IPS-20b (cell line): Measurements from ENCODE around the gene TMEM214.

Source experiments
- H3K27ac ChIP-seq: one replicate; pipeline ENCODE4 v1.5.1; 2013; ENCODE audit warnings: low read length
- H3K27me3 ChIP-seq: 2 replicates; pipeline ENCODE4 v1.6.1; 2013; ENCODE audit warnings: mild to moderate bottlenecking, low read length, inconsistent platforms; ENCODE audit not compliant: insufficient read depth
- H3K36me3 ChIP-seq: 2 replicates; pipeline ENCODE4 v1.6.1; 2013; ENCODE audit warnings: low read depth, mild to moderate bottlenecking, inconsistent platforms, low read length, moderate library complexity; ENCODE audit not compliant: insufficient read depth
- H3K4me1 ChIP-seq: 2 replicates; pipeline ENCODE4 v1.6.1; 2013; ENCODE audit warnings: mild to moderate bottlenecking, control low read depth, inconsistent platforms, low read length, moderate library complexity; ENCODE audit not compliant: insufficient read depth
- H3K4me3 ChIP-seq: 2 replicates; pipeline ENCODE4 v1.5.1; 2013; ENCODE audit warnings: mild to moderate bottlenecking, low read length, inconsistent platforms
- H3K9ac ChIP-seq: 2 replicates; pipeline ENCODE4 v1.6.1; 2013; ENCODE audit warnings: low read depth, mild to moderate bottlenecking, inconsistent platforms, low read length, moderate library complexity
- H3K9me3 ChIP-seq: 2 replicates; pipeline ENCODE4 v1.6.1; 2013; ENCODE audit warnings: mild to moderate bottlenecking, low read depth, low read length, inconsistent platforms; ENCODE audit not compliant: insufficient read depth

The TMEM214 gene, protein sequence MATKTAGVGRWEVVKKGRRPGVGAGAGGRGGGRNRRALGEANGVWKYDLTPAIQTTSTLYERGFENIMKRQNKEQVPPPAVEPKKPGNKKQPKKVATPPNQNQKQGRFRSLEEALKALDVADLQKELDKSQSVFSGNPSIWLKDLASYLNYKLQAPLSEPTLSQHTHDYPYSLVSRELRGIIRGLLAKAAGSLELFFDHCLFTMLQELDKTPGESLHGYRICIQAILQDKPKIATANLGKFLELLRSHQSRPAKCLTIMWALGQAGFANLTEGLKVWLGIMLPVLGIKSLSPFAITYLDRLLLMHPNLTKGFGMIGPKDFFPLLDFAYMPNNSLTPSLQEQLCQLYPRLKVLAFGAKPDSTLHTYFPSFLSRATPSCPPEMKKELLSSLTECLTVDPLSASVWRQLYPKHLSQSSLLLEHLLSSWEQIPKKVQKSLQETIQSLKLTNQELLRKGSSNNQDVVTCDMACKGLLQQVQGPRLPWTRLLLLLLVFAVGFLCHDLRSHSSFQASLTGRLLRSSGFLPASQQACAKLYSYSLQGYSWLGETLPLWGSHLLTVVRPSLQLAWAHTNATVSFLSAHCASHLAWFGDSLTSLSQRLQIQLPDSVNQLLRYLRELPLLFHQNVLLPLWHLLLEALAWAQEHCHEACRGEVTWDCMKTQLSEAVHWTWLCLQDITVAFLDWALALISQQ

GRCh38 chr2:27032495-27033252, at the start of gene TMEM214:
TMEM214 (plus strand) TSS chr2:27032965; CDS start chr2:27033016, 51 bp downstream.
- H3K4me3 ChIP-seq: peak within 1 kb of the TSS; percentile 80
- no peaks in the 10 kb centered on the region; the same call in 1 of the 2 replicates for H3K4me1 ChIP-seq
- peaks cover 30% of the 10 kb centered on the region for H3K36me3 ChIP-seq
- no peaks in the 10 kb centered on the region for H3K27me3 ChIP-seq
- peak within 1 kb of the TSS; percentile 77 for H3K9ac ChIP-seq
- H3K9me3 ChIP-seq: no peaks in the 10 kb centered on the region
- H3K27ac ChIP-seq: no peak within 1 kb of the TSS

DNA sequence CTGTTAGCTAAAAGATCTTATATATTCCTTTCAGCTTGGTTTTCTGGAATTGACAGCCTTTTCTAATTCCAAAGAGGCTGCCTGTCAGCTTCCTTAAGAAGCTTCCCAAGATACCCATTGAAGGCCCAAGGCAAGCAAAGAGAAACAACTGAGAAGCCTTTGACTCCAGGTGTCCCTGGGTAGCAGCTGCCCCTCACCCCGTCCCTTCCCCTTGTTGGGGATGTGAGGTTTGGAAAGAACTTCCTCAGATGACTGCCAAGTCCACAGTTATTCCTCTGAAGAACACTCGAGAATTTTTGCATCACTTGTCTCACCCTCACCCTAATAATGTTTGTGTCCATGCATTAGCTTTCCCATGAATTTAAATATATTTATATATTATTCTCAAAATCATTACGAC, 49.0 kb upstream of the TMEM214 start:
- no peak overlapping the region for H3K9ac ChIP-seq
- no peak overlapping the region for H3K4me3 ChIP-seq
- H3K9me3 ChIP-seq: no peaks in the 10 kb centered on the region
- no peak overlapping the region for H3K27ac ChIP-seq
- no peaks in the 10 kb centered on the region for H3K4me1 ChIP-seq
- H3K27me3 ChIP-seq: no peaks in the 10 kb centered on the region
- H3K36me3 ChIP-seq: no peaks in the 10 kb centered on the region

GRCh38 chr2:26985807-26986206, 47.0 kb upstream of the TMEM214 start:
- H3K27ac ChIP-seq: no peak overlapping the region
- no peaks in the 10 kb centered on the region for H3K27me3 ChIP-seq
- H3K4me1 ChIP-seq: no peaks in the 10 kb centered on the region
- H3K9me3 ChIP-seq: no peaks in the 10 kb centered on the region
- no peak overlapping the region for H3K4me3 ChIP-seq
- no peak overlapping the region for H3K9ac ChIP-seq
- no peaks in the 10 kb centered on the region for H3K36me3 ChIP-seq

DNA sequence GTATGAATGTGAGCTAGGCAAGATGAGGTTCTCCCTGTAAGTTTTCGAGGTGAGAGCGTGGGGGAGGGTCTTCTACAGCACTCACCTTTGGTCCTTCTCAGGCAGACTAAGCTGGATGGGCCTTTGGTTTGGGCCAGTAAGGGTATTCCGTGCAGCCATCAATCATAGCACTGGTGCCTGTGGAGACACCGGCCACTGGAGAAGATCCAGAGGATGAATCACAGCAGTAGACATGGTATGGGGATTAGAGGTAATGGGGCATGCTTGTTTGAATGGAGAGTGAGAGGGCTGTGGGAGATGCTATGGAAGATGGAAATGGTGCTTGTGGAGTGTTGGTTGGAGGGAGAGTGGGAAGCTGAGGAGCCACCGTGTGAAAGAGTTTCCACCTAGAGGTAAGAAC, 46.2 kb upstream of the TMEM214 start:
- H3K36me3 ChIP-seq: no peaks in the 10 kb centered on the region
- H3K4me3 ChIP-seq: no peak overlapping the region
- no peaks in the 10 kb centered on the region for H3K4me1 ChIP-seq
- no peak overlapping the region for H3K27ac ChIP-seq
- no peaks in the 10 kb centered on the region for H3K9me3 ChIP-seq
- H3K9ac ChIP-seq: no peak overlapping the region
- H3K27me3 ChIP-seq: no peaks in the 10 kb centered on the region

DNA sequence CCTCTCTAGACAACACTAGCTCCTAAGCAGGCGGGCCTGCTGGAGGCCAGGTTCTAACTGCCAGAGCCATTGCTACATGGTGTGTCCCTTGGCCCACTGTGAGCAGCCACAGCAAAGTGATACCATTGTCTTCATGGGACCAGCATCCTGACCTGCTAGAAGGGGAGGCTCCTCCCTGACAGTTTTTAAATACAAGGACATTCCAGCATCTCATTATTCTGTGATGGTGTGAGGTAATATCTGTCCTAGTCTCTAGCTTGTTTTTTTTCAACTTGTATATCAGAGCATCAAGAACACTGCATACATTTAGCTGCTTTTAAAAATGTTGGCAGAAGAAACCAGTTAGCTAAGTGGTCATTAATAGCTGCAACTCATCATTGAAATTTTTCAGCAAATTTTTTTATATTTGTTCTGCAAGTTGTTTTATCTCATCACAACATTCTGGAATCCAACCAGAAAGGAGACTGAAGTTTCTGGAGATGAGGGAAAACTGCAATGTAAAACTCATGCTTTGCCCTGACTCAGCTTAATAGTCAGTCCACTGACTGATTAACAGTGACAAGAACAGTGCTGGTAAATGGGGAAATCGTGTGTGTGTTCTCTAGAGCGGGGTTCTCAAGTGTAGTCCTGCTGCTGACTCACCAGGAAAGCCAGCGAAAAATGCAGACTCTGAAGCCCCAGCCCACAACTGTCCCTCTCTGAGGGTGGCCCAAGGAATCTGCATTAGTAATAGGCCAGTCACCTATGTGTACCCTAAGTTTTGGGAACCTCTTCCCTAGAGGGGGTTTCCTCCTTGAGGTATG, 44.5 kb upstream of the TMEM214 start:
- Histone ChIP-seq H3K27me3 (no peaks in the 10 kb centered on the region), H3K4me3 (no peak overlapping the region), H3K9ac (no peak overlapping the region), H3K36me3 (no peaks in the 10 kb centered on the region), H3K9me3 (no peaks in the 10 kb centered on the region), H3K27ac (no peak overlapping the region), H3K4me1 (no peaks in the 10 kb centered on the region)

- H3K36me3 ChIP-seq: no peaks in the 10 kb centered on the region
- no peaks in the 10 kb centered on the region for H3K27me3 ChIP-seq
- no peak overlapping the region for H3K4me3 ChIP-seq
Measured at GRCh38 chr2:26989156-26989555, 43.6 kb upstream of the TMEM214 start.

DNA sequence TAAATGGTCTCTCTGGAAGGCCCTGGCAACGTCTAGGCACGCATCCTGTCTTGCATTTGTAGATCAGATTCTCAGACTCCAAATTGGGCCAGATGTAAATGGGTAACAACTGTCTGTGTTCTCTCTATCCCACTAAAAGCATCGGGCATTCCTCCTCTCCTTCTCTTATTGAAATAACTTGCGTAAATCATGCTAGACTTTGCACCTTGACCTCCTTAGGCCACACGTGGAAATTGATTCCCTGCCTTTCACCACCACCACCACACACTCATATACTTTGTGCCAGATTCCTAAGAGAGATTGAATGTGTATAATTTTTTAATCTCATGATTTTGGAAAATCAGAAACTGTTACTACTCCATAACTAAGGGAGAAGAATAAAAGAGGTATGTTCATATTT, 41.0 kb upstream of the TMEM214 start:
- H3K36me3 ChIP-seq: no peaks in the 10 kb centered on the region
- H3K4me3 ChIP-seq: no peak overlapping the region
- no peak overlapping the region for H3K27ac ChIP-seq
- H3K27me3 ChIP-seq: no peaks in the 10 kb centered on the region
- no peaks in the 10 kb centered on the region for H3K9me3 ChIP-seq
- no peak overlapping the region for H3K9ac ChIP-seq
- no peaks in the 10 kb centered on the region for H3K4me1 ChIP-seq

More at GRCh38 chr2:26989156-26989555, 43.6 kb upstream of the TMEM214 start:
- no peaks in the 10 kb centered on the region for H3K4me1 ChIP-seq
- no peak overlapping the region for H3K9ac ChIP-seq
- H3K9me3 ChIP-seq: no peaks in the 10 kb centered on the region
- no peak overlapping the region for H3K27ac ChIP-seq

GRCh38 chr2:26993768-26994167, 39.0 kb upstream of the TMEM214 start:
- no peaks in the 10 kb centered on the region for H3K9me3 ChIP-seq
- no peaks in the 10 kb centered on the region for H3K36me3 ChIP-seq
- no peaks in the 10 kb centered on the region for H3K4me1 ChIP-seq
- H3K27ac ChIP-seq: no peak overlapping the region
- H3K9ac ChIP-seq: no peak overlapping the region
- H3K27me3 ChIP-seq: no peaks in the 10 kb centered on the region
- H3K4me3 ChIP-seq: no peak overlapping the region

- Histone ChIP-seq H3K27ac (no peak overlapping the region), H3K36me3 (no peaks in the 10 kb centered on the region), H3K4me1 (no peaks in the 10 kb centered on the region), H3K9ac (no peak overlapping the region), H3K4me3 (no peak overlapping the region), H3K9me3 (no peaks in the 10 kb centered on the region), H3K27me3 (no peaks in the 10 kb centered on the region)
Measured at GRCh38 chr2:26994983-26995382, 37.8 kb upstream of the TMEM214 start.

GRCh38 chr2:26997394-26997793, 35.4 kb upstream of the TMEM214 start:
- no peaks in the 10 kb centered on the region for H3K36me3 ChIP-seq
- no peaks in the 10 kb centered on the region for H3K9me3 ChIP-seq
- no peaks in the 10 kb centered on the region for H3K27me3 ChIP-seq
- H3K4me3 ChIP-seq: no peak overlapping the region
- H3K4me1 ChIP-seq: no peaks in the 10 kb centered on the region
- H3K9ac ChIP-seq: no peak overlapping the region
- H3K27ac ChIP-seq: no peak overlapping the region

DNA sequence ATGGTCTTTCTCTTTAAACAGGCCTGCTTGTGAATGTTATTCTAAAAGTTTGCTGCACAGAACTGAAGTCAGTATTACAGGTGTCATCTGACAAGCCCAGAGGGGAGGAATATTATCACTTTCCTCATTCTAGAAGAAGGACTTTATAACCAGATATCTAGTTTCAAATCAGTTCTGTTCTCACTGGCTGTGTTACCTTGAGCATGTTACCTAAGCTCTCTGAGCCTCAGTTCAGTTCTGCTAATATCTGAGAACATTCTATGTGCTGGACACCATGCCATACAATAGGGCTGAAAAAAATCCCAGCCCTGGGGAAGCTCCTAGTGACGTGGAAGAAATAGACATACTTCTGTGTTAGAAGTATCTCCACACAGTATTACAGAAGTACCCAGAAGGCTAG, 34.4 kb upstream of the TMEM214 start:
- no peaks in the 10 kb centered on the region for H3K4me1 ChIP-seq
- H3K27ac ChIP-seq: no peak overlapping the region
- H3K9me3 ChIP-seq: no peaks in the 10 kb centered on the region
- H3K4me3 ChIP-seq: no peak overlapping the region
- no peak overlapping the region for H3K9ac ChIP-seq
- H3K36me3 ChIP-seq: no peaks in the 10 kb centered on the region
- no peaks in the 10 kb centered on the region for H3K27me3 ChIP-seq
